Activated CD8-positive, alpha-beta T cell treated with anti-CD3 and anti-CD28 coated beads for 36 hours (primary cell): ENCODE measurements around the gene SPAG9. TPM values are rescaled to one million over a fixed set of nuclear protein-coding genes. Genes with fewer than 3 reads are reported as not detected.

ENCODE experiments used
- ATAC-seq: fragments of 200-7000 bp; cut with Tn5 transposase; one replicate; pipeline ENCODE4 v1.10.0; 2021; ENCODE audit warnings: mild to moderate bottlenecking, moderate library complexity
- CTCF ChIA-PET: fragments of 350-600 bp; sonication (Branson Sonifier 250); formaldehyde crosslinking; loops from one replicate; lab custom pipeline; 2021; ENCODE audit warnings: antibody characterized with exemption; lab: Charles Lee
- POLR2A ChIA-PET: fragments of 350-600 bp; sonication (Branson Sonifier 250); formaldehyde crosslinking; loops from one replicate; lab custom pipeline; 2021; ENCODE audit warnings: antibody characterized with exemption; lab: Charles Lee
- DNase-seq: peaks from one replicate; pipeline ENCODE4 v3.0.0-alpha.2; 2020
- H3K27ac Mint-ChIP-seq: one replicate; pipeline ENCODE4 v1.8.0; 2021; ENCODE audit warnings: mild to moderate bottlenecking, mixed read lengths
- H3K27me3 Mint-ChIP-seq: one replicate; pipeline ENCODE4 v1.8.0; 2021; ENCODE audit warnings: mixed read lengths
- H3K36me3 Mint-ChIP-seq: one replicate; pipeline ENCODE4 v1.8.0; 2021; ENCODE audit warnings: low read depth, mixed read lengths
- H3K4me1 Mint-ChIP-seq: one replicate; pipeline ENCODE4 v1.8.0; 2021; ENCODE audit warnings: low read depth, mixed read lengths
- H3K4me3 Mint-ChIP-seq: one replicate; pipeline ENCODE4 v1.8.0; 2021; ENCODE audit warnings: mild to moderate bottlenecking, moderate library complexity, mixed read lengths
- H3K9me3 Mint-ChIP-seq: one replicate; pipeline ENCODE4 v1.8.0; 2021; ENCODE audit warnings: mixed read lengths
- CTCF ChIP-seq: fragments of 200-600 bp; IDR thresholded peaks from one replicate; pipeline ENCODE4 v1.8.0; 2022; ENCODE audit warnings: antibody characterized with exemption, mild to moderate bottlenecking
- intact Hi-C: fragments of 100-400 bp; cut with micrococcal nuclease; formaldehyde crosslinking; loops from one replicate; pipeline ENCODE4 v1.10.0; 2022
- total RNA-seq, 2 experiments: library from RNA; stranded (reverse); gene quantifications; one replicate each; pipeline ENCODE4 v1.2.3, GENCODE V29; 2021

Gene SPAG9
- total RNA-seq, 2 experiments from 2014 or later, result 54.3 to 59.8 TPM

- Mint-ChIP-seq H3K4me3 (no peak overlapping the region), H3K27me3 (no peaks in the 10 kb centered on the region), H3K9me3 (no peaks in the 10 kb centered on the region), H3K36me3 (no peaks in the 10 kb centered on the region), H3K4me1 (peaks cover 12% of the 10 kb centered on the region), H3K27ac (no peak overlapping the region)
- ATAC-seq (peak; percentile 91), DNase-seq (peak; percentile 69)
- ChIA-PET POLR2A (interaction anchor here (10.4 kb wide), 1 partner anchor 84 kb away, joined by 100 read pairs; the partner anchor contains the start of gene TOB1), CTCF (interaction anchor here (0.9 to 8.6 kb wide), 16 partner anchors 10 to 220 kb away, joined by 3 to 132 read pairs (median 5); partner anchors contain the start of gene TOB1)
- TF ChIP-seq CTCF, result peak; percentile 69
- intact Hi-C loops, result loop anchor here (10.0 kb wide), 1 partner anchor 165 kb away; no protein-coding TSS in a partner anchor
Measured at GRCh38 chr17:50949989-50950877, 170.4 kb downstream of the SPAG9 start.

GRCh38 chr17:50949128-50949988 is 171.3 kb downstream of the SPAG9 start:
- no peak for TF ChIP-seq CTCF
- Mint-ChIP-seq H3K27ac (no peak overlapping the region), H3K4me3 (no peak overlapping the region), H3K27me3 (no peaks in the 10 kb centered on the region), H3K36me3 (no peaks in the 10 kb centered on the region), H3K9me3 (no peaks in the 10 kb centered on the region), H3K4me1 (peaks cover 12% of the 10 kb centered on the region)
- CTCF ChIA-PET, result interaction anchor here (0.9 to 3.7 kb wide), 19 partner anchors 10 to 219 kb away, joined by 3 to 63 read pairs (median 5); partner anchors contain the start of gene TOB1
- intact Hi-C loops, result no loop called here
- ATAC-seq (no peak), DNase-seq (no peak)
- POLR2A ChIA-PET, result interaction anchor here (1.0 to 10.4 kb wide), 4 partner anchors 83 to 98 kb away, joined by 3 to 100 read pairs (median 3); partner anchors contain the start of gene TOB1

- Mint-ChIP-seq H3K27ac (no peak overlapping the region), H3K36me3 (no peaks in the 10 kb centered on the region), H3K4me3 (no peak overlapping the region), H3K9me3 (no peaks in the 10 kb centered on the region), H3K4me1 (peaks cover 15% of the 10 kb centered on the region), H3K27me3 (no peaks in the 10 kb centered on the region)
- TF ChIP-seq CTCF, result no peak
- ChIA-PET POLR2A (interaction anchor here (1.0 to 10.4 kb wide), 5 partner anchors 14 to 97 kb away, joined by 3 to 100 read pairs (median 3); partner anchors contain the start of gene TOB1), CTCF (interaction anchor here (1.0 to 3.7 kb wide), 11 partner anchors 14 to 169 kb away, joined by 3 to 63 read pairs (median 5); partner anchors contain the start of gene TOB1)
- no peak for ATAC-seq
- no peak for DNase-seq
- intact Hi-C loops, result no loop called here
Measured at GRCh38 chr17:50948711-50949110, 172.0 kb downstream of the SPAG9 start.

GRCh38 chr17:50947782-50948543 is 172.7 kb downstream of the SPAG9 start:
- Mint-ChIP-seq H3K4me3 (no peak overlapping the region), H3K4me1 (peaks cover 22% of the 10 kb centered on the region), H3K9me3 (no peaks in the 10 kb centered on the region), H3K36me3 (no peaks in the 10 kb centered on the region), H3K27ac (no peak overlapping the region), H3K27me3 (no peaks in the 10 kb centered on the region)
- ATAC-seq, result no peak
- CTCF ChIA-PET, result interaction anchor here (1.0 to 3.7 kb wide), 8 partner anchors 38 to 168 kb away, joined by 3 to 63 read pairs (median 6); partner anchors contain the start of gene TOB1
- no peak for TF ChIP-seq CTCF
- DNase-seq, result no peak
- POLR2A ChIA-PET, result interaction anchor here (1.0 to 10.4 kb wide), 4 partner anchors 13 to 96 kb away, joined by 3 to 100 read pairs (median 4); partner anchors contain the start of gene TOB1
- intact Hi-C loops, result no loop called here
